Raji (cell line): ENCODE measurements around the gene PRSS23.

ENCODE experiments used
- POLR2A ChIP-seq: IDR thresholded peaks from 2 replicates; pipeline ENCODE4 v1.6.1; 2011; ENCODE audit warnings: low read depth, low read length, control low read depth; ENCODE audit not compliant: insufficient read depth

The PRSS23 gene

DNA sequence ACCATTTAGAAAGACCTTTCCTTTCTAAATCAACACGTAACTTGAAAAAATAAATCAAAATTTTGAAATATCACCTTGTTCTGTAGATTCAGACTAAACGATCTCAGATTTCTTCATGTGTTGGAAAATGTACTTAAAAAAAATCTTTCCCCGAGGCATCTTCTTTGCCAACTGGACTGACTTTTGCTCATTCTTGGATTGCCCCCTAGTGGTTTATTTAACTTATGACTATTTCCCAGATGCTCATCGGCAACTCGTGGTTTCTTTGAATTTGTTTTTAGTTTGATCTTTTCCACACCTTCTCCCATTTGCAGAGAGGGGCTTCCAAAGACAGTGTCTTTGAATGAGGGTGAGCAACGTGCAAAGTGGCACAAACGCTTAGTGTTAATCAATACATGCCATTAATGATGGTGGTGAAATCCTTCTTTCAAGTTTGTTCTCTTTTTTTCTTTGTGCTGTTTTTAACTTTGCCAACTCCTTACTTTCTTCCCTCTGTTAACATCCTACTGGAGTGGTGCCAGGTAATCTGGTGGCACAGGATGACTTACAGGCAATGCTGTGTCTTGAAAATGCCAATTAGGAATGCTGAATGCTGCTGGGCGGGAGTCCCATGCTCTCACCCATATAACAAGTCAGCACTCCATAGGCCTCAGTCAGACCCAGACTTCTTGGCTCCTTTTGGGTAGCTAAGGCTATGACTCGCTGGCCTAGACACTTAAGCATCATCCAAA lies 18.3 kb downstream of the PRSS23 start:
- no peak for TF ChIP-seq POLR2A

- TF ChIP-seq POLR2A = no peak
Measured at GRCh38 chr11:86848132-86848531, 47.8 kb downstream of the PRSS23 start.

GRCh38 chr11:86849679-86850078 lies 49.3 kb downstream of the PRSS23 start:
- no peak for TF ChIP-seq POLR2A
